ENCODE measurements around the gene ATP8A2. TPM values are rescaled to one million over a fixed set of nuclear protein-coding genes. Genes with fewer than 3 reads are reported as not detected.

Gene ATP8A2
- total and polyA plus RNA-seq, 2 of the 4 experiments (the other 2 are of a cell fraction), result 0.02 to 0.18 TPM

- TF ChIP-seq BHLHE40 (IDR thresholded peaks at IDR 0.05; ENCODE audit: low read depth, low read length) (no peak), SMC3 (IDR thresholded peaks at IDR 0.05; ENCODE audit: low read depth, low read length) (no peak), CHD1 (IDR thresholded peaks at IDR 0.05; ENCODE audit: low read depth, low read length) (no peak), RAD21 (IDR thresholded peaks at IDR 0.05; ENCODE audit: low read length) (no peak), FOS (IDR thresholded peaks at IDR 0.05; ENCODE audit: low read depth, low read length) (no peak), RFX5 (IDR thresholded peaks at IDR 0.05; ENCODE audit: low read depth, low read length) (no peak), ELK1 (IDR thresholded peaks at IDR 0.05; ENCODE audit: borderline replicate concordance, low read depth, low read length) (no peak), CEBPB (IDR thresholded peaks at IDR 0.05; ENCODE audit: low read depth, low read length) (no peak), MXI1 (IDR thresholded peaks at IDR 0.05; ENCODE audit: borderline replicate concordance, low read depth, low read length) (no peak), USF2 (IDR thresholded peaks at IDR 0.05; ENCODE audit: low read depth, low read length) (no peak), RCOR1 (IDR thresholded peaks at IDR 0.05; ENCODE audit: insufficient replicate concordance, low read length) (no peak), NFE2L2 (IDR thresholded peaks at IDR 0.05; ENCODE audit: low read depth, low read length) (no peak), POLR2A (IDR thresholded peaks at IDR 0.05; ENCODE audit: low read depth, low read length) (no peak), MAFK (IDR thresholded peaks at IDR 0.05; ENCODE audit: low read depth, low read length) (no peak), MAZ (IDR thresholded peaks at IDR 0.05; ENCODE audit: borderline replicate concordance, low read depth, low read length) (no peak)
- TF ChIP-seq, protein P1, sequence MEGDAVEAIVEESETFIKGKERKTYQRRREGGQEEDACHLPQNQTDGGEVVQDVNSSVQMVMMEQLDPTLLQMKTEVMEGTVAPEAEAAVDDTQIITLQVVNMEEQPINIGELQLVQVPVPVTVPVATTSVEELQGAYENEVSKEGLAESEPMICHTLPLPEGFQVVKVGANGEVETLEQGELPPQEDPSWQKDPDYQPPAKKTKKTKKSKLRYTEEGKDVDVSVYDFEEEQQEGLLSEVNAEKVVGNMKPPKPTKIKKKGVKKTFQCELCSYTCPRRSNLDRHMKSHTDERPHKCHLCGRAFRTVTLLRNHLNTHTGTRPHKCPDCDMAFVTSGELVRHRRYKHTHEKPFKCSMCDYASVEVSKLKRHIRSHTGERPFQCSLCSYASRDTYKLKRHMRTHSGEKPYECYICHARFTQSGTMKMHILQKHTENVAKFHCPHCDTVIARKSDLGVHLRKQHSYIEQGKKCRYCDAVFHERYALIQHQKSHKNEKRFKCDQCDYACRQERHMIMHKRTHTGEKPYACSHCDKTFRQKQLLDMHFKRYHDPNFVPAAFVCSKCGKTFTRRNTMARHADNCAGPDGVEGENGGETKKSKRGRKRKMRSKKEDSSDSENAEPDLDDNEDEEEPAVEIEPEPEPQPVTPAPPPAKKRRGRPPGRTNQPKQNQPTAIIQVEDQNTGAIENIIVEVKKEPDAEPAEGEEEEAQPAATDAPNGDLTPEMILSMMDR (conservative IDR thresholded peaks at IDR 0.05; ENCODE audit: low read depth, low read length), result no peak
- Histone ChIP-seq H3K18ac (ENCODE audit: low read depth, low read length) (no peak overlapping the region), H3K9me1 (ENCODE audit: insufficient read depth, low read length) (no peaks in the 10 kb centered on the region), H3K4me1 (ENCODE audit: control insufficient read depth, insufficient read depth, low read length) (no peaks in the 10 kb centered on the region), H3K9ac (ENCODE audit: low read depth, low read length) (no peak overlapping the region), H2BK5ac (ENCODE audit: low read depth, low read length, poor library complexity, severe bottlenecking) (no peak overlapping the region), H2AK9ac (replicated peaks; ENCODE audit: low read depth, low read length, poor library complexity) (no peak overlapping the region), H4K8ac (ENCODE audit: low read depth in 2 of 2, low read length in 2 of 2) (no peak overlapping the region), H3K4me3 (ENCODE audit: insufficient read depth, low read depth, low read length) (no peak overlapping the region), H3K23ac (ENCODE audit: low read depth, low read length) (no peak overlapping the region), H3K27ac (ENCODE audit: insufficient read depth, low read length) (no peak overlapping the region), H4K20me1 (ENCODE audit: insufficient read depth, low read length) (no peaks in the 10 kb centered on the region), H3K4me2 (ENCODE audit: low read depth, low read length) (no peak overlapping the region), H4K91ac (ENCODE audit: insufficient read depth, low read depth, low read length) (no peak overlapping the region), H4K5ac (ENCODE audit: low read depth, low read length) (no peak overlapping the region), H3K14ac (replicated peaks; ENCODE audit: low read depth, low read length) (no peak overlapping the region), H3K36me3 (ENCODE audit: control insufficient read depth, insufficient read depth, low read length) (no peaks in the 10 kb centered on the region), H2AK5ac (ENCODE audit: low read depth, low read length) (no peak overlapping the region), H2BK20ac (ENCODE audit: low read depth, low read length) (no peak overlapping the region), H2BK15ac (ENCODE audit: low read depth, low read length) (no peak overlapping the region), H2AFZ (replicated peaks; ENCODE audit: low read length, poor library complexity) (no peak overlapping the region), H2BK120ac (ENCODE audit: low read depth, low read length) (no peak overlapping the region), H3K56ac (ENCODE audit: extremely low read depth, insufficient read depth, low read length) (no peak overlapping the region), H3K27me3 (ENCODE audit: control insufficient read depth, insufficient read depth, low read length) (no peaks in the 10 kb centered on the region), H3K4ac (ENCODE audit: low read depth, low read length) (no peak overlapping the region), H3K79me1 (ENCODE audit: low read depth in 1 of 2, low read length in 2 of 2) (no peaks in the 10 kb centered on the region), H3K9me3 (ENCODE audit: control insufficient read depth, insufficient read depth, low read length) (no peaks in the 10 kb centered on the region; the same call in 1 of the 2 replicates)
- in situ Hi-C loops (cut with MboI; ENCODE audit: low sequenced_read_pairs), result no loop called here
- ATAC-seq (ENCODE audit: low read depth) (no peak), DNase-seq (no peak)
- no TSS peak for BruUV-seq (replicated peaks)
- ChIA-PET CTCF (no interaction called here), POLR2A (ENCODE audit: unreplicated experiment) (interaction anchor here (0.6 kb wide), 1 partner anchor 58 kb away, joined by 3 read pairs; no protein-coding TSS in a partner anchor)
- no CpG with 5 or more reads among the region's 2 CpGs for WGBS, 2 experiments (ENCODE audit: extremely low coverage in 2 of 2, insufficient read length in 1 of 2)
- intact Hi-C loops (cut with micrococcal nuclease), result no loop called here
- dilution Hi-C loops (cut with HindIII; ENCODE audit: low sequenced_read_pairs, unreplicated experiment), result no loop called here
Measured at GRCh38 chr13:25762281-25762680, 390.5 kb downstream of the ATP8A2 start.
